K562 (cell line): ENCODE data around the gene RUVBL2. TPM values are rescaled to one million over a fixed set of nuclear protein-coding genes. Genes with fewer than 3 reads are reported as not detected.

Source experiments
- ATAC-seq: fragments of 200-7000 bp; cut with Tn5 transposase; 3 replicates; pipeline ENCODE4 v1.9.1; 2020; ENCODE audit warnings: moderate library complexity
- BruUV-seq: library from RNA; stranded (reverse); fragments of 400-500 nt; replicated peaks from 2 replicates; lab custom pipeline; 2021; lab: Mats Ljungman, UMichigan
- CTCF ChIA-PET: fragments of 300-600 bp; formaldehyde crosslinking; extraction: SDS; loops from one replicate; lab custom pipeline; 2021; ENCODE audit warnings: low intra/inter-chr PET ratio; lab: Yijun Ruan, JAX
- POLR2A ChIA-PET: fragments of 300-600, 350-650 bp; sonication (Branson Sonifier 250); formaldehyde crosslinking; extraction: SDS; loops from one replicate; lab custom pipeline; 2021; ENCODE audit warnings: antibody characterized with exemption, inconsistent platforms; lab: Yijun Ruan, JAX
- DNase-seq, 4 experiments: peaks; one replicate each; pipeline versions ENCODE4 v3.0.0 to v3.0.0-alpha.2; 2011 to 2018; ENCODE audit warnings: low spot score in 3 of 4, mixed read lengths in 3 of 4; ENCODE audit errors: extremely low read depth in 1 of 4
- FAIRE-seq: peaks from 2 replicates; lab custom pipeline; 2011; peaks lifted over from hg19 to GRCh38; lab: Jason Lieb, UNC
- H2AFZ ChIP-seq: 2 replicates; pipeline ENCODE4 v1.6.0; 2011; ENCODE audit warnings: low read depth, low read length, control low read depth, inconsistent platforms
- H3K27ac ChIP-seq: fragments of 200-600 bp; 3 replicates; pipeline ENCODE4 v1.8.0; 2011; ENCODE audit warnings: low read depth, mild to moderate bottlenecking, control low read depth, inconsistent platforms, low read length, moderate library complexity, mixed read lengths; ENCODE audit errors: extremely low read depth
- H3K27me3 ChIP-seq, 2 experiments: fragments of 300-600 bp in 1 of 2; 2 replicates in 1 of 2; 3 replicates in 1 of 2; pipeline versions ENCODE4 v1.6.0 to v1.8.0; 2011; ENCODE audit warnings: inconsistent platforms in 2 of 2, low read length in 2 of 2, mild to moderate bottlenecking in 1 of 2, mixed read lengths in 1 of 2, moderate library complexity in 1 of 2; ENCODE audit not compliant: control insufficient read depth in 2 of 2, insufficient read depth in 2 of 2
- H3K36me3 ChIP-seq: fragments of 300-600 bp; 3 replicates; pipeline ENCODE4 v1.8.0; 2011; ENCODE audit warnings: mild to moderate bottlenecking, low read length, inconsistent platforms; ENCODE audit not compliant: control insufficient read depth, insufficient read depth
- H3K4me1 ChIP-seq, 2 experiments: fragments of 200-600 bp in 1 of 2; replicated peaks in 1 of 2; 2 replicates in 1 of 2; 3 replicates in 1 of 2; pipeline versions ENCODE4 v1.5.1 to v1.8.0; 2011; ENCODE audit warnings: inconsistent platforms in 2 of 2, low read length in 2 of 2, mild to moderate bottlenecking in 1 of 2, mixed read lengths in 1 of 2, moderate library complexity in 1 of 2; ENCODE audit not compliant: control insufficient read depth in 2 of 2, insufficient read depth in 2 of 2
- H3K4me2 ChIP-seq: 2 replicates; pipeline ENCODE4 v1.6.1; 2011; ENCODE audit warnings: low read length, control low read depth, inconsistent platforms, mixed read lengths; ENCODE audit not compliant: insufficient read depth
- H3K4me3 ChIP-seq: fragments of 200-600 bp; sonication (generic), shearing (Covaris generic); 2 replicates; pipeline ENCODE4 v1.5.1; 2016; ENCODE audit warnings: control low read depth, inconsistent platforms
- H3K79me2 ChIP-seq: fragments of 200-600 bp; 3 replicates; pipeline ENCODE4 v1.8.0; 2011; ENCODE audit warnings: low read length, inconsistent platforms; ENCODE audit not compliant: control insufficient read depth, insufficient read depth
- H3K9ac ChIP-seq, 2 experiments: 2 replicates each; pipeline versions ENCODE4 v1.6.0 to v1.6.1; 2011; ENCODE audit warnings: low read depth in 2 of 2, low read length in 2 of 2, control low read depth in 1 of 2, inconsistent platforms in 1 of 2, mild to moderate bottlenecking in 1 of 2, mixed read lengths in 1 of 2; ENCODE audit not compliant: insufficient read depth in 1 of 2
- H3K9me1 ChIP-seq: one replicate; pipeline ENCODE4 v1.6.0; 2011; ENCODE audit warnings: inconsistent platforms, mild to moderate bottlenecking, low read length, moderate library complexity; ENCODE audit not compliant: control insufficient read depth, insufficient read depth
- H3K9me3 ChIP-seq: replicated peaks from 2 replicates; pipeline ENCODE4 v1.5.1; 2011; ENCODE audit warnings: low read depth, low read length, inconsistent platforms; ENCODE audit not compliant: control insufficient read depth, insufficient read depth
- H4K20me1 ChIP-seq: replicated peaks from 2 replicates; pipeline ENCODE4 v1.6.1; 2011; ENCODE audit warnings: low read length, inconsistent platforms, mixed read lengths; ENCODE audit not compliant: control insufficient read depth, insufficient read depth
- EGR1 ChIP-seq: fragments of 450-650 bp; conservative IDR thresholded peaks from 2 replicates; pipeline ENCODE4 v1.6.1; 2017; ENCODE audit warnings: mild to moderate bottlenecking
- KDM1A ChIP-seq, 2 experiments: fragments of 450-650 bp; IDR thresholded peaks; 2 replicates each; pipeline ENCODE4 v1.6.1; 2016; ENCODE audit warnings: mild to moderate bottlenecking in 2 of 2
- PHF8 ChIP-seq: fragments of 200-600 bp; sonication (generic); IDR thresholded peaks from 2 replicates; pipeline ENCODE4 v1.6.1; 2012; ENCODE audit warnings: mixed run types, mild to moderate bottlenecking, inconsistent platforms, low read length, moderate library complexity, borderline replicate concordance
- POU5F1 ChIP-seq: fragments of 150-350 bp; IDR thresholded peaks from 2 replicates; pipeline ENCODE4 v1.6.1; 2014; ENCODE audit warnings: borderline replicate concordance, low read length, low read depth, mild to moderate bottlenecking; ENCODE audit not compliant: partially characterized antibody
- WGBS: fragments of 100-300 bp; shearing (Covaris generic); methylation state at CpG from one replicate; pipeline ENCODE4 v1.1.6; 2016; ENCODE audit warnings: low coverage, mixed read lengths; ENCODE audit not compliant: insufficient coverage; ENCODE audit errors: missing lambda C conversion rate; 5-methylcytosine and 5-hydroxymethylcytosine counted together
- in situ Hi-C: fragments of 300-500 bp; cut with MboI; formaldehyde crosslinking; loops from 4 replicates; pipeline ENCODE4 v1.15.0; 2018; ENCODE audit warnings: inconsistent platforms, mixed read lengths
- intact Hi-C: fragments of 100-400 bp; cut with micrococcal nuclease; formaldehyde crosslinking; loops from 2 replicates; pipeline ENCODE4 v1.14.2; 2022
- polyA plus RNA-seq, 8 experiments: library from polyadenylated mRNA; depleted of rRNA in 4 of 8; stranded (reverse) in 5 of 8; unstranded in 3 of 8; fragments of >200 nt; fragmentation: Nextera tagmentation in 2 of 8; fragmentation: Illumina TruSeq in 1 of 8; extraction: Ambion mirVana in 2 of 8; extraction: Trizol in 1 of 8; gene quantifications; 2 replicates each; pipeline versions ENCODE4 v1.2.1 to v1.2.3, GENCODE V29; 2011 to 2014; ENCODE audit warnings: inconsistent platforms in 1 of 8, missing spikeins in 1 of 8
- total RNA-seq, 7 experiments: library from RNA; depleted of rRNA in 6 of 7; stranded (reverse); fragments of >200 nt in 6 of 7; fragmentation: Illumina TruSeq in 2 of 7; extraction: Trizol in 2 of 7; gene quantifications; 2 replicates each; pipeline versions ENCODE4 v1.2.1 to v1.2.3, GENCODE V29; 2011 to 2021; ENCODE audit warnings: low replicate concordance in 1 of 7

RUVBL2 gene
- total and polyA plus RNA-seq, 9 of the 15 experiments (the other 6 are each of a cell fraction or from before 2014, with no cell fraction given): 71.4 to 453 (median 237) TPM

GRCh38 chr19:49061000-49061399, 67.3 kb downstream of the RUVBL2 start:
- no peaks in the 10 kb centered on the region for H3K79me2 ChIP-seq
- H3K9me1 ChIP-seq: no peaks in the 10 kb centered on the region
- peaks cover 2 to 46% of the 10 kb centered on the region in 2 experiments; a peak in 4 of 5 replicates for H3K4me1 ChIP-seq
- DNase-seq (no peak), FAIRE-seq (no peak), ATAC-seq (no peak)
- H3K4me2 ChIP-seq: no peak overlapping the region
- POLR2A ChIA-PET: interaction anchor here (0.6 to 1.4 kb wide), 2 partner anchors 9 to 395 kb away, joined by 3 to 4 read pairs; no protein-coding TSS in a partner anchor
- in situ Hi-C loops: no loop called here
- no peak overlapping the region for H3K4me3 ChIP-seq
- TF ChIP-seq PHF8 (no peak), KDM1A (IDR thresholded peaks at IDR 0.05) (peak; percentile 11 to 38; a peak in 1 of 4 replicates)
- TF ChIP-seq, all 486 proteins: peak for 1
- intact Hi-C loops: no loop called here
- Histone ChIP-seq H3K36me3 (no peaks in the 10 kb centered on the region), H3K27me3 (peaks cover 19 to 61% of the 10 kb centered on the region in 2 experiments; a peak in 3 of 5 replicates), H3K9me3 (no peaks in the 10 kb centered on the region), H2AFZ (no peak overlapping the region), H3K9ac (no peak overlapping the region), H3K27ac (no peak overlapping the region), H4K20me1 (peaks cover 4% of the 10 kb centered on the region; the same call in 1 of the 2 replicates)
- CTCF ChIA-PET: no interaction called here
- no TSS peak for BruUV-seq
- WGBS: 12% methylated on average over 2 of the region's 2 CpGs

- Histone ChIP-seq H4K20me1 (peaks cover 4% of the 10 kb centered on the region; the same call in 1 of the 2 replicates), H3K9me3 (no peaks in the 10 kb centered on the region)
- peak; percentile 61 for TF ChIP-seq EGR1
- no peak for TF ChIP-seq POU5F1
- TF ChIP-seq, all 486 proteins: peak for 1
- Histone ChIP-seq H3K79me2 (no peaks in the 10 kb centered on the region), H3K9ac (peak overlapping the region in 1 of 2 experiments; percentile 45; a peak in 2 of 4 replicates), H3K4me2 (no peak overlapping the region), H3K27me3 (peaks cover 22 to 61% of the 10 kb centered on the region in 2 experiments; a peak in 3 of 5 replicates), H3K36me3 (no peaks in the 10 kb centered on the region), H3K4me1 (peaks cover 2 to 42% of the 10 kb centered on the region in 2 experiments; a peak in 4 of 5 replicates), H3K27ac (no peak overlapping the region), H3K9me1 (no peaks in the 10 kb centered on the region), H3K4me3 (no peak overlapping the region), H2AFZ (no peak overlapping the region)
- FAIRE-seq (no peak), ATAC-seq (no peak), DNase-seq (peak in 1 of 4 experiments; percentile 20)
- ChIA-PET CTCF (no interaction called here), POLR2A (interaction anchor here (1.4 kb wide), 1 partner anchor 8 kb away, joined by 4 read pairs; no protein-coding TSS in a partner anchor)
- WGBS: 4% methylated on average over 23 of the region's 25 CpGs
- BruUV-seq: no TSS peak
- intact Hi-C loops: no loop called here
- in situ Hi-C loops: no loop called here
Observed at GRCh38 chr19:49061445-49061844, 67.8 kb downstream of the RUVBL2 start.
